AML-193 (cell line): ENCODE results near the gene NIPAL3.
"Not testable (repeated sequence)": the region's sequence is repeated elsewhere in the genome, so short reads cannot be mapped to it uniquely, and the experiment has no call there.

Source experiments
- DNase-seq, 2 experiments: peaks; one replicate each; lab custom pipeline; 2025; lab: John Stamatoyannopoulos, UW

Gene NIPAL3

DNA sequence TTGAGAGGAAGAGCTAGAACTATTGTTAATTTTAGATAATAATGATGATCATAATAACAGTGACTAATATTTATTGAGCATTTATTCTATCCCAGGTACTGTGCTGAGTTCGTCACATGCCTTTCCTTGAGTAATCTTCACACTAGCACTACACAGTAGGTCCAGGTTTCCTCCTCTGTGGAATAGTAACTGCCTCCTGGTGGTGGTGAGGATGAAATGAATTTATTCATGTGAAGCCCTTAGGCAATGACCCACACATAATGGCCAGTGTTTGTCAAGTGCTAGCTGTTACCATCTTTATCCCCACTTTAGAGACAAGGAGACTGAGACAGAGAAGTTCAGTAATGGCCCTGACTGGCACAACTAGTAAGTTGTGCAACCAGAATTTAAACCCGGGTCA, 5.9 kb downstream of the NIPAL3 start:
- DNase-seq: no peak

- DNase-seq: no peak
These were observed 8.6 kb downstream of the NIPAL3 start for GRCh38 chr1:24424207-24424606.

- DNase-seq: no peak
These were observed 9.4 kb downstream of the NIPAL3 start for GRCh38 chr1:24424990-24425389.

- DNase-seq: no peak
These were observed 9.8 kb downstream of the NIPAL3 start for GRCh38 chr1:24425441-24425840.

DNA sequence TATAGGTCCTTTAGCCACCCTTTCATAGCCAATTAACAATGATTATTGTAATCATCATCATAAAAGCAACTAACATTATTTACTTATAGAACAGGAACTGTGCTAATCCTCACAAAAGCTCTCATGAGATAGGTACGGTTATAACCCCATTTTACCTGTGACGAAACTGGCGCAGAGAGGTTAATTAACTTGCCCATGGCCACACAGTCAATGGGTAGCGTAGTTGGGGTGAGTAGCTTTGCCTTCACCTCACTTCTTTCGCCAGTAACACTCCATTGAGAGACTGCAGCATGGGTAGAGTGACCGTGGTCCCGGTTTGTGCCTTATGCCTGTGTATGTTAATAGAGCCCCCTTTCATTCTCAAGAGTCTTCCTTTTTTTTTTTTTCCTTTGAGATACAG, 10.3 kb downstream of the NIPAL3 start:
- no peak for DNase-seq

DNA sequence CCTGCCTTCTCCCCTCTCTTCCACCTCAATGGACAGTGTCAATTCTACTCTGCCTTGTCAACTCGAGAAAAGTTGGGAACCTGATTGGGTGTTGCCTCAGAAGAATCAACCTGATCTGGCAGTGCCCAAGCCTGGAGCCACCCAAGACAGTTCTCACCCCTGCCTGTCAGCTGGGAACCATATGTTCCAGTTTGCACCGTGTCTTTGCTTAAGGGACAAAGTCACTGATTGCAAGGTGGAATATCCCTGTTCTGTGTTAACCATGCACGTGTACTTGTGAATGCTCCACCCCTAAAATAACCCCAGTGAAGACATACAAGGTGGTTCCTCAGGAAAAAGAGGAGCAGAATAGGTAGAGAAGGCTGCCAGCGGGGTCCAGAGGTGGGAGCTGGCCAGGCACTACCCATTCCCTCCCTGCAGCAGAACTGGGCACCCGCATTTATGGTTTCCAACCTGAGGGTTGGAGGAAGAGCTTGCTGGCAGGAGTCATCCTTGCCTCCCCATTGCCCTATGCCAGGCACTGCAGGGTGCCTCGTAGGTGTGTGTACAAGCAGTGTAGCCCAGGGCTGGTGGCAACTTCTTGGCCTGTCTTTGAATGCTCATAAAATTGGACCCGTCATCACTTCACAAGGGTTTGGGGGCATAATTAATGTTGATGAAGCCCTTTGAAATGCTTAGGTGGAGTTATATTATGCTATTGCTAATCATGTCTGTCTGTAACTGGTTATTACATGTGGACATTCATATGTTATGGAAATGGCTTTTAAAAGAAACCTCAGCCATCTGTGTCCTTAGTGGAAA, 11.3 kb downstream of the NIPAL3 start:
- no peak for DNase-seq

DNA sequence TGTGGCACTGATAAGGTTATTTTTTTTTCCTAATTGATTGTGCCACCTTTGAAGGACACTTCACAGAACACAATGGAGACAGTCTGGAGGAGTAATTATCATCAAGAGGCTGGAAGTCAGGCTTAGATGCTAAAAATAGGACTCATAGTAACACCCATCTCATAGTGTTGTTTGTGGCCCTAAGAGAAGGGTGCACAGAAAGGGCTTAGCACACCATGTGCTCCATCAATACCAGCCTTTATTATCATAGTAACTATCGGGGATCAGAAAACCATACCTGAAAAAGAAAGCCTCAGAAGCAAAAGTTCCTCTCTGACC, 11.9 kb downstream of the NIPAL3 start:
- no peak for DNase-seq

GRCh38 chr1:24435782-24436365, 20.3 kb downstream of the NIPAL3 start:
- DNase-seq: no peak

GRCh38 chr1:24437631-24438396, 22.2 kb downstream of the NIPAL3 start:
- DNase-seq: no peak

GRCh38 chr1:24438423-24438901, 22.9 kb downstream of the NIPAL3 start:
- no peak for DNase-seq

DNA sequence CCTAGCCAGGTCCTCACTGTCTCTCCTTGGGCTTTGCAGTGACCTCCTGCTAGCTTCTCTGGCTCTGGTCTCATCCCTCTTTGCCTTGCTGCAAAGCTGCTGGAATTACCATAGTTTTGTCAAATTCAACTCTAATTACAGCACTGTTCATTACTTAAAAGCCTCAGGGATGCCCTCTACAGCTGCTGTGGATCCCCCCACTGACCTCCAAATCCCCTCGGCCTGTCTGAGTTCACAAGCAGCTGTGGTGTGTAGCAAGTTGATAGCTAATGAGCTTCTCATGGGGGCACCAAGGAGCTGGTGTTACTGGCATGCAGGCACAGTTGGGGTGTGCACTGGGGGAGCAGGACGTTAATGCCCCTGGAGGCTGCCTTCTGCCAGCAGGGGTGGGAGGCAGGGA, 24.8 kb downstream of the NIPAL3 start:
- DNase-seq: no peak

- no peak for DNase-seq
These were observed 25.9 kb downstream of the NIPAL3 start for GRCh38 chr1:24441480-24441879.

GRCh38 chr1:24441996-24442668, 26.5 kb downstream of the NIPAL3 start:
- DNase-seq: no peak

DNA sequence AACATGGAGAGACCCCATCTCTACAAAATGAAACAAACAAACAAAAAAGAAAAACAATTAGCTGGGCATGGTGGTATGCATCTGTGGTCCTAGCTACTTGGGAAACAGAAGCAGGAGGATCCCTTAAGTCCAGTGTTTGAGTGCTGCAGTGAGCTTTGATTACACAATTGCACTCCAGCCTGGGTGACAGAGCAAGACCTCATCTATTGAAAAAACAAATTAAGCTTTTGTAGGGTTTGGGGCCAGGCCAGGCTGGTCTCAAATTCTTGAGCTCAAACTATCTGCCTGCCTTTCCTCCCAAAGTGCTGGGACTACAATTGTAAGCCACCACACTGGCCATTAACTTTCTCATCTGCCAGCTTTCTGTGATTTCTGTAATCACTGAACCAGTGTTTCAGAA, 27.2 kb downstream of the NIPAL3 start:
- no peak for DNase-seq

DNA sequence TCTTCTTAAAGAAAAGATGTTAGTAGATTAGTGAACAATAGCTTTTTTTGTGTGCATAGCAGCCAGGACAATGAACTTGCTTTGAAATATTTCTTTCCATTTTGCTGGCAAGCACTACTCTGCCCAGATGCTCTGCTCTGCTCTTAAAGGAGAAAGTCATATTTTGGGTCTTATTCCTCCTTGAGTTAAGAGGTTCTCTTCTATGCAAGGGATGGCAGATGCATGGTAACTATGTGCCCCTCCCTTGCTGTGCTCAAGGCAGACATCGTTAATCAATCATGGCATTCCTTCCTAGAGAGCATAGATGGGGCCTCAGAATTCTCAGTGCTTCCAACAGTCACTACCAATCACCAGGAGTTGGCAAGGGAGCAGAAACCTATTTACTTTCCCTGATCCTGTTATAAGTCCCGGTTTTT, 27.6 kb downstream of the NIPAL3 start:
- DNase-seq: no peak

GRCh38 chr1:24446446-24446845, 30.8 kb downstream of the NIPAL3 start:
- not testable (repeated sequence) for DNase-seq

- DNase-seq: no peak
These were observed 34.7 kb downstream of the NIPAL3 start for GRCh38 chr1:24450316-24450715.

GRCh38 chr1:24450857-24451397, 35.3 kb downstream of the NIPAL3 start:
- no peak for DNase-seq

- no peak for DNase-seq
These were observed 36.1 kb downstream of the NIPAL3 start for GRCh38 chr1:24451746-24452145.

DNA sequence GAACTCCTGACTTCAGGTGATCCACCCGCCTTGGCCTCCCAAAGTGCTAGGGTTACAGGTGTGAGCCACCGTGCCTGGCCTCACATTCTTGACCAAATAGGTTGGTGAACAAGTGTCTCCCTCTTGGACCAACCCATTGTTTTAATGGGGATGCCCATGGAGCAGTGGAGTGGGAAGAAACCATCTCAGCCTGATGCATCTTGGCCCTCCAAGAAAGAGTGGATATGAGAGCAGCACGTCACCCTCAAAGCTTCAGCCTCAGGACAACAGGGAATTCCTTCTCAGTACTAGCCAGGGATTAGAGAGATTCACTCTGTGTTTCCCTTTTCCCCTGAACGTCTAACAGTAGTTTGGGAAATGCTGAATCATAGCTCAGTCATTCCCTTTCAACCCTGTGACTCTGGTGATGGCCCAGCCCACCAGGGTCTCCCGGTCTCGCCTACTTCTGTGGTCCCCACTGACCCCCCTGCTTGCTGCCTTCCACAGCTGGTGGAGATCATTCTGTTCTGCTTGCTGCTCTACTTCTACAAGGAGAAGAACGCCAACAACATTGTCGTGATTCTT, 37.4 kb downstream of the NIPAL3 start:
- no peak for DNase-seq

DNA sequence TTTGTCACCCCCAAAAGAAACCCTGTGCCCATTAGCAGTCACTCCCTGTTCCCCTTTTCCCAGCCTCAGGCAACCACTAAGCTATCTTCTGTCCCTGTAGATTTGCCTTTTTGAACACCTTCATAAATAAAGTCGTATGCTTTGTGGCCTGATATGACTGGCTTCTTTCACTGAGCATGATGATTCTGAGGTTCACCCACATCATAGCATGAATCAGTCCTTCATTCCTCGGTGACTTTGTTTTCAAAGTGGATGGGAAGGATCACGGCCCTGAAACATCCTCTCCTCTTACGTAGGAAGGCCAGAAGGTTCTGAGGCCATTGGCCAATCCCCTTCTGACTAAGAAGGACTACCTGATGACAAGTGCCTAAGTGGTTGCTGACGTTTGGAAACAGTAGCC, 39.1 kb downstream of the NIPAL3 start:
- DNase-seq: no peak

GRCh38 chr1:24455272-24455671, 39.7 kb downstream of the NIPAL3 start:
- DNase-seq: no peak
